H9 (cell line): ENCODE results near the gene TFB1M. TPM values are rescaled to one million over a fixed set of nuclear protein-coding genes. Genes with fewer than 3 reads are reported as not detected.
A peak's percentile ranks its signal among the peaks of the same experiment; 100 is the strongest.

Experiments used
- DNase-seq: peaks from one replicate; pipeline ENCODE4 v3.0.0-alpha.2; 2017
- H2AFZ ChIP-seq: one replicate; pipeline ENCODE4 v1.6.1; 2013; ENCODE audit warnings: mild to moderate bottlenecking, low read length, control low read depth, moderate library complexity
- H2AK5ac ChIP-seq: 2 replicates; pipeline ENCODE4 v1.6.1; 2013; ENCODE audit warnings: low read length, control low read depth, mixed read lengths; ENCODE audit not compliant: insufficient read length
- H2BK120ac ChIP-seq: one replicate; pipeline ENCODE4 v1.6.1; 2013; ENCODE audit warnings: low read depth, mild to moderate bottlenecking, low read length, control low read depth, inconsistent platforms; ENCODE audit not compliant: poor library complexity, severe bottlenecking
- H2BK12ac ChIP-seq: 2 replicates; pipeline ENCODE4 v1.6.1; 2013; ENCODE audit warnings: low read length, control low read depth, mixed read lengths, low read depth; ENCODE audit not compliant: insufficient read length
- H2BK15ac ChIP-seq: 2 replicates; pipeline ENCODE4 v1.6.1; 2013; ENCODE audit warnings: low read depth, low read length, control low read depth
- H2BK20ac ChIP-seq: one replicate; pipeline ENCODE4 v1.6.1; 2013; ENCODE audit warnings: low read depth, mild to moderate bottlenecking, low read length, control low read depth, inconsistent platforms; ENCODE audit not compliant: poor library complexity, severe bottlenecking
- H2BK5ac ChIP-seq: 2 replicates; pipeline ENCODE4 v1.6.1; 2013; ENCODE audit warnings: low read length, control low read depth, mixed read lengths; ENCODE audit not compliant: insufficient read length
- H3K14ac ChIP-seq: 2 replicates; pipeline ENCODE4 v1.6.1; 2013; ENCODE audit warnings: low read length, control low read depth; ENCODE audit not compliant: insufficient read depth
- H3K18ac ChIP-seq: 2 replicates; pipeline ENCODE4 v1.6.1; 2013; ENCODE audit warnings: low read depth, mild to moderate bottlenecking, mixed read lengths, low read length, control low read depth; ENCODE audit not compliant: insufficient read length
- H3K23ac ChIP-seq: 2 replicates; pipeline ENCODE4 v1.6.1; 2013; ENCODE audit warnings: low read length, control low read depth, mixed read lengths, low read depth; ENCODE audit not compliant: insufficient read length
- H3K23me2 ChIP-seq: 2 replicates; pipeline ENCODE4 v1.6.1; 2013; ENCODE audit warnings: low read depth, mild to moderate bottlenecking, mixed read lengths, low read length, control low read depth; ENCODE audit not compliant: insufficient read length, poor library complexity, severe bottlenecking
- H3K27ac ChIP-seq: 2 replicates; pipeline ENCODE4 v1.5.1; 2013; ENCODE audit warnings: low read length, control low read depth, mixed read lengths, low read depth; ENCODE audit not compliant: insufficient read length
- H3K27me3 ChIP-seq: 2 replicates; pipeline ENCODE4 v1.6.1; 2013; ENCODE audit warnings: low read length, control low read depth, inconsistent platforms; ENCODE audit not compliant: insufficient read depth
- H3K4ac ChIP-seq: 2 replicates; pipeline ENCODE4 v1.6.1; 2013; ENCODE audit warnings: low read depth, mild to moderate bottlenecking, control low read depth, inconsistent platforms, low read length, moderate library complexity
- H3K4me1 ChIP-seq: 2 replicates; pipeline ENCODE4 v1.6.1; 2013; ENCODE audit warnings: low read length, control low read depth, inconsistent platforms; ENCODE audit not compliant: insufficient read depth
- H3K4me2 ChIP-seq: 2 replicates; pipeline ENCODE4 v1.6.1; 2013; ENCODE audit warnings: low read length, control low read depth, mixed read lengths; ENCODE audit not compliant: insufficient read length, insufficient read depth
- H3K56ac ChIP-seq: 2 replicates; pipeline ENCODE4 v1.6.1; 2013; ENCODE audit warnings: low read depth, mild to moderate bottlenecking, mixed read lengths, low read length, control low read depth; ENCODE audit not compliant: insufficient read length
- H3K79me1 ChIP-seq: 2 replicates; pipeline ENCODE4 v1.6.1; 2013; ENCODE audit warnings: low read depth, mild to moderate bottlenecking, moderate library complexity, low read length, control low read depth, inconsistent platforms; ENCODE audit not compliant: insufficient read depth, poor library complexity, severe bottlenecking
- H3K79me2 ChIP-seq: 2 replicates; pipeline ENCODE4 v1.6.1; 2013; ENCODE audit warnings: low read length, control low read depth, inconsistent platforms; ENCODE audit not compliant: insufficient read depth
- H3K9ac ChIP-seq: 2 replicates; pipeline ENCODE4 v1.6.1; 2013; ENCODE audit warnings: low read length, control low read depth, mixed read lengths; ENCODE audit not compliant: insufficient read length; ENCODE audit errors: extremely low read depth
- H3K9me3 ChIP-seq: one replicate; pipeline ENCODE4 v1.6.1; 2013; ENCODE audit warnings: low read depth, low read length, inconsistent platforms; ENCODE audit not compliant: control insufficient read depth
- H3T11ph ChIP-seq: one replicate; pipeline ENCODE4 v1.6.1; 2013; ENCODE audit warnings: mild to moderate bottlenecking, low read length, control low read depth, inconsistent platforms
- H4K20me1 ChIP-seq: one replicate; pipeline ENCODE4 v1.6.1; 2013; ENCODE audit not compliant: control insufficient read depth, insufficient read length, insufficient read depth
- H4K5ac ChIP-seq: 2 replicates; pipeline ENCODE4 v1.6.1; 2013; ENCODE audit warnings: low read depth, mild to moderate bottlenecking, mixed read lengths, low read length, control low read depth; ENCODE audit not compliant: insufficient read length
- H4K8ac ChIP-seq: replicated peaks from 2 replicates; pipeline ENCODE4 v1.6.1; 2013; ENCODE audit warnings: low read length, control low read depth, mixed read lengths, low read depth; ENCODE audit not compliant: insufficient read length
- H4K91ac ChIP-seq: 2 replicates; pipeline ENCODE4 v1.6.1; 2013; ENCODE audit warnings: low read depth, mild to moderate bottlenecking, moderate library complexity, mixed read lengths, low read length, control low read depth; ENCODE audit not compliant: insufficient read length
- H3K27ac Mint-ChIP-seq, 3 experiments: 2 replicates in 2 of 3; 3 replicates in 1 of 3; pipeline ENCODE4 v1.8.0; 2020 to 2021; ENCODE audit warnings: mixed read lengths in 3 of 3, mild to moderate bottlenecking in 1 of 3, moderate library complexity in 1 of 3
- H3K27me3 Mint-ChIP-seq: 2 replicates; pipeline ENCODE4 v1.8.0; 2021; ENCODE audit warnings: low read depth, mild to moderate bottlenecking, moderate library complexity, mixed read lengths
- H3K36me3 Mint-ChIP-seq, 3 experiments: 2 replicates in 2 of 3; 3 replicates in 1 of 3; pipeline ENCODE4 v1.8.0; 2020 to 2021; ENCODE audit warnings: low read depth in 3 of 3, mixed read lengths in 3 of 3; ENCODE audit not compliant: insufficient read depth in 1 of 3
- H3K4me1 Mint-ChIP-seq, 2 experiments: 2 replicates each; pipeline ENCODE4 v1.8.0; 2020; ENCODE audit warnings: mixed read lengths in 2 of 2
- H3K4me3 Mint-ChIP-seq, 2 experiments: 2 replicates in 1 of 2; 3 replicates in 1 of 2; pipeline ENCODE4 v1.8.0; 2020 to 2021; ENCODE audit warnings: mild to moderate bottlenecking in 2 of 2, mixed read lengths in 2 of 2, moderate library complexity in 1 of 2
- H3K9me3 Mint-ChIP-seq, 2 experiments: 2 replicates in 1 of 2; 3 replicates in 1 of 2; pipeline ENCODE4 v1.8.0; 2020; ENCODE audit warnings: mild to moderate bottlenecking in 2 of 2, mixed read lengths in 2 of 2, moderate library complexity in 1 of 2
- WGBS: extraction: QIAGEN DNeasy Blood & Tissue Kit; methylation state at CpG from one replicate; pipeline ENCODE4 v1.1.7; 2013; ENCODE audit warnings: missing lambda C conversion rate, low lambda C conversion rate, mixed read lengths; ENCODE audit not compliant: insufficient read length; ENCODE audit errors: extremely low coverage; 5-methylcytosine and 5-hydroxymethylcytosine counted together
- total RNA-seq: library from RNA; stranded (reverse); gene quantifications from 2 replicates; pipeline ENCODE4 v1.2.1, GENCODE V29; 2021
- TF ChIP-seq, protein P1 (sequence below): fragments of 200-600 bp; sonication (generic); conservative IDR thresholded peaks from 3 replicates; pipeline ENCODE4 v1.8.0; 2021; ENCODE audit warnings: antibody characterized with exemption, mild to moderate bottlenecking

The TFB1M gene
- total RNA-seq, 1 experiment from 2014 or later: 28.6 TPM

DNA sequence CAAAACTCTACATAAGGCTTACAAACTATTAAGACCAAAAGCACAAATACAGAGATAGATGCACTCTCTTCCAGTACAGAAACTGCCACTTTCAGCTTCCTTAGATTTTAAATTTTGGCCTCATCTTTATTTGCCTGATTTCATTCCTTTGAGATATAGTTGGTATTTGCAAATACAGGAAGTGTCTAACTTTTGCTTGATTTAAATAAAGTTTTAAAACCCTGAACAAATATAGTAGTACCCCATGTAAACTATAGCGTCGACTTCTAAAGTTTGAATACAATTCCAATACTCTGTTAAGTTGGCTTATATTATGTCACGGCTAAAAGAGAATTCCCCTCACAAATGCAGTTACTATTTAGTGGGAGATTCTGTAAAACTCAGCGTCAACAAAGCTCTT is 51.6 kb downstream of the TFB1M start:
- Histone ChIP-seq H3K4me1 (no peaks in the 10 kb centered on the region; the same call in 1 of the 2 replicates), H2BK120ac (no peak overlapping the region), H3K4me2 (no peak overlapping the region), H3K79me1 (no peaks in the 10 kb centered on the region), H2BK12ac (no peak overlapping the region), H3K56ac (no peak overlapping the region), H2AFZ (no peak overlapping the region), H2BK5ac (no peak overlapping the region), H3K14ac (no peak overlapping the region), H3K9me3 (no peaks in the 10 kb centered on the region), H4K20me1 (no peaks in the 10 kb centered on the region), H3K23ac (no peak overlapping the region), H2BK20ac (no peak overlapping the region), H3K27me3 (no peaks in the 10 kb centered on the region), H3K79me2 (0 out of 2 replicates have a peak, but pooled peaks cover 2% of the 10 kb centered on the region), H3K9ac (no peak overlapping the region), H4K5ac (no peak overlapping the region), H4K91ac (no peak overlapping the region), H3T11ph (no peak overlapping the region), H3K27ac (no peak overlapping the region), H3K23me2 (no peaks in the 10 kb centered on the region), H4K8ac (no peak overlapping the region), H2AK5ac (no peak overlapping the region), H2BK15ac (no peak overlapping the region), H3K4ac (no peak overlapping the region), H3K18ac (no peak overlapping the region)
- Mint-ChIP-seq H3K27me3 (no peaks in the 10 kb centered on the region), H3K9me3 (no peaks in the 10 kb centered on the region; a peak in 2 of 5 replicates), H3K27ac (peak overlapping the region in 1 of 3 experiments; percentile 71; a peak in 1 of 7 replicates), H3K36me3 (peaks cover 26 to 48% (median 44%) of the 10 kb centered on the region in 3 experiments), H3K4me3 (no peak overlapping the region), H3K4me1 (peaks cover 25 to 37% of the 10 kb centered on the region in 2 experiments)
- TF ChIP-seq, protein P1, sequence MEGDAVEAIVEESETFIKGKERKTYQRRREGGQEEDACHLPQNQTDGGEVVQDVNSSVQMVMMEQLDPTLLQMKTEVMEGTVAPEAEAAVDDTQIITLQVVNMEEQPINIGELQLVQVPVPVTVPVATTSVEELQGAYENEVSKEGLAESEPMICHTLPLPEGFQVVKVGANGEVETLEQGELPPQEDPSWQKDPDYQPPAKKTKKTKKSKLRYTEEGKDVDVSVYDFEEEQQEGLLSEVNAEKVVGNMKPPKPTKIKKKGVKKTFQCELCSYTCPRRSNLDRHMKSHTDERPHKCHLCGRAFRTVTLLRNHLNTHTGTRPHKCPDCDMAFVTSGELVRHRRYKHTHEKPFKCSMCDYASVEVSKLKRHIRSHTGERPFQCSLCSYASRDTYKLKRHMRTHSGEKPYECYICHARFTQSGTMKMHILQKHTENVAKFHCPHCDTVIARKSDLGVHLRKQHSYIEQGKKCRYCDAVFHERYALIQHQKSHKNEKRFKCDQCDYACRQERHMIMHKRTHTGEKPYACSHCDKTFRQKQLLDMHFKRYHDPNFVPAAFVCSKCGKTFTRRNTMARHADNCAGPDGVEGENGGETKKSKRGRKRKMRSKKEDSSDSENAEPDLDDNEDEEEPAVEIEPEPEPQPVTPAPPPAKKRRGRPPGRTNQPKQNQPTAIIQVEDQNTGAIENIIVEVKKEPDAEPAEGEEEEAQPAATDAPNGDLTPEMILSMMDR: no peak
- WGBS: no CpG with 5 or more reads among the region's 4 CpGs
- DNase-seq: no peak
